K562 (cell line): ENCODE data around the gene CHN2. TPM values are rescaled to one million over a fixed set of nuclear protein-coding genes. Genes with fewer than 3 reads are reported as not detected.

Experiments used
- ATAC-seq: fragments of 200-7000 bp; cut with Tn5 transposase; 3 replicates; pipeline ENCODE4 v1.9.1; 2020; ENCODE audit warnings: moderate library complexity
- BruUV-seq: library from RNA; stranded (reverse); fragments of 400-500 nt; replicated peaks from 2 replicates; lab custom pipeline; 2021; lab: Mats Ljungman, UMichigan
- CTCF ChIA-PET: fragments of 300-600 bp; formaldehyde crosslinking; extraction: SDS; loops from one replicate; lab custom pipeline; 2021; ENCODE audit warnings: low intra/inter-chr PET ratio; lab: Yijun Ruan, JAX
- POLR2A ChIA-PET: fragments of 300-600, 350-650 bp; sonication (Branson Sonifier 250); formaldehyde crosslinking; extraction: SDS; loops from one replicate; lab custom pipeline; 2021; ENCODE audit warnings: antibody characterized with exemption, inconsistent platforms; lab: Yijun Ruan, JAX
- DNase-seq, 4 experiments: peaks; one replicate each; pipeline versions ENCODE4 v3.0.0 to v3.0.0-alpha.2; 2011 to 2018; ENCODE audit warnings: low spot score in 3 of 4, mixed read lengths in 3 of 4; ENCODE audit errors: extremely low read depth in 1 of 4
- FAIRE-seq: peaks from 2 replicates; lab custom pipeline; 2011; peaks lifted over from hg19 to GRCh38; lab: Jason Lieb, UNC
- H2AFZ ChIP-seq: 2 replicates; pipeline ENCODE4 v1.6.0; 2011; ENCODE audit warnings: low read depth, low read length, control low read depth, inconsistent platforms
- H3K27ac ChIP-seq: fragments of 200-600 bp; 3 replicates; pipeline ENCODE4 v1.8.0; 2011; ENCODE audit warnings: low read depth, mild to moderate bottlenecking, control low read depth, inconsistent platforms, low read length, moderate library complexity, mixed read lengths; ENCODE audit errors: extremely low read depth
- H3K27me3 ChIP-seq, 2 experiments: fragments of 300-600 bp in 1 of 2; 2 replicates in 1 of 2; 3 replicates in 1 of 2; pipeline versions ENCODE4 v1.6.0 to v1.8.0; 2011; ENCODE audit warnings: inconsistent platforms in 2 of 2, low read length in 2 of 2, mild to moderate bottlenecking in 1 of 2, mixed read lengths in 1 of 2, moderate library complexity in 1 of 2; ENCODE audit not compliant: control insufficient read depth in 2 of 2, insufficient read depth in 2 of 2
- H3K36me3 ChIP-seq: fragments of 300-600 bp; 3 replicates; pipeline ENCODE4 v1.8.0; 2011; ENCODE audit warnings: mild to moderate bottlenecking, low read length, inconsistent platforms; ENCODE audit not compliant: control insufficient read depth, insufficient read depth
- H3K4me1 ChIP-seq, 2 experiments: fragments of 200-600 bp in 1 of 2; replicated peaks in 1 of 2; 2 replicates in 1 of 2; 3 replicates in 1 of 2; pipeline versions ENCODE4 v1.5.1 to v1.8.0; 2011; ENCODE audit warnings: inconsistent platforms in 2 of 2, low read length in 2 of 2, mild to moderate bottlenecking in 1 of 2, mixed read lengths in 1 of 2, moderate library complexity in 1 of 2; ENCODE audit not compliant: control insufficient read depth in 2 of 2, insufficient read depth in 2 of 2
- H3K4me2 ChIP-seq: 2 replicates; pipeline ENCODE4 v1.6.1; 2011; ENCODE audit warnings: low read length, control low read depth, inconsistent platforms, mixed read lengths; ENCODE audit not compliant: insufficient read depth
- H3K4me3 ChIP-seq: fragments of 200-600 bp; sonication (generic), shearing (Covaris generic); 2 replicates; pipeline ENCODE4 v1.5.1; 2016; ENCODE audit warnings: control low read depth, inconsistent platforms
- H3K79me2 ChIP-seq: fragments of 200-600 bp; 3 replicates; pipeline ENCODE4 v1.8.0; 2011; ENCODE audit warnings: low read length, inconsistent platforms; ENCODE audit not compliant: control insufficient read depth, insufficient read depth
- H3K9ac ChIP-seq, 2 experiments: 2 replicates each; pipeline versions ENCODE4 v1.6.0 to v1.6.1; 2011; ENCODE audit warnings: low read depth in 2 of 2, low read length in 2 of 2, control low read depth in 1 of 2, inconsistent platforms in 1 of 2, mild to moderate bottlenecking in 1 of 2, mixed read lengths in 1 of 2; ENCODE audit not compliant: insufficient read depth in 1 of 2
- H3K9me1 ChIP-seq: one replicate; pipeline ENCODE4 v1.6.0; 2011; ENCODE audit warnings: inconsistent platforms, mild to moderate bottlenecking, low read length, moderate library complexity; ENCODE audit not compliant: control insufficient read depth, insufficient read depth
- H3K9me3 ChIP-seq: replicated peaks from 2 replicates; pipeline ENCODE4 v1.5.1; 2011; ENCODE audit warnings: low read depth, low read length, inconsistent platforms; ENCODE audit not compliant: control insufficient read depth, insufficient read depth
- H4K20me1 ChIP-seq: replicated peaks from 2 replicates; pipeline ENCODE4 v1.6.1; 2011; ENCODE audit warnings: low read length, inconsistent platforms, mixed read lengths; ENCODE audit not compliant: control insufficient read depth, insufficient read depth
- ESRRB ChIP-seq: fragments of 250-450 bp; sonication (Bioruptor Pico); IDR thresholded peaks from 2 replicates; pipeline ENCODE4 v1.5.0; 2020; ENCODE audit warnings: mild to moderate bottlenecking, moderate library complexity, borderline replicate concordance
- FOXP1 ChIP-seq: sonication (generic); formaldehyde crosslinking; IDR thresholded peaks from 2 replicates; pipeline ENCODE4 v1.8.0; 2022; ENCODE audit warnings: mild to moderate bottlenecking, missing genetic modification reagents
- HDAC8 ChIP-seq: fragments of 450-650 bp; IDR thresholded peaks from 2 replicates; pipeline ENCODE4 v1.6.1; 2016; ENCODE audit warnings: mild to moderate bottlenecking, missing genetic modification characterization, moderate library complexity, missing compliant biosample characterization
- POLR3A ChIP-seq: IDR thresholded peaks from 2 replicates; pipeline ENCODE4 v1.6.1; 2011; ENCODE audit warnings: borderline replicate concordance, mild to moderate bottlenecking, moderate library complexity; ENCODE audit not compliant: insufficient read length, insufficient read depth; ENCODE audit errors: extremely low read depth
- RBM39 ChIP-seq: fragments of 200-400 bp; formaldehyde crosslinking; optimal IDR thresholded peaks from 2 replicates; pipeline ENCODE3; 2018; ENCODE audit warnings: low read depth, low read length
- RUNX1 ChIP-seq: sonication (generic); IDR thresholded peaks from 2 replicates; pipeline ENCODE4 v1.6.1; 2016; ENCODE audit warnings: antibody characterized with exemption, low read depth
- SMARCE1 ChIP-seq: fragments of 450-650 bp; IDR thresholded peaks from 2 replicates; pipeline ENCODE4 v1.7.1; 2016; ENCODE audit warnings: mild to moderate bottlenecking
- TEAD1 ChIP-seq, 2 experiments: fragments of 450-650 bp in 1 of 2; sonication (generic) in 1 of 2; formaldehyde crosslinking; IDR thresholded peaks; 2 replicates each; pipeline versions ENCODE4 v1.4.0 to v1.8.0; 2020 to 2022; ENCODE audit warnings: mild to moderate bottlenecking in 2 of 2, missing genetic modification reagents in 1 of 2
- ZNF12 ChIP-seq: sonication (generic); formaldehyde crosslinking; IDR thresholded peaks from 2 replicates; pipeline ENCODE4 v1.4.0; 2020; ENCODE audit warnings: mild to moderate bottlenecking, missing genetic modification reagents
- WGBS: fragments of 100-300 bp; shearing (Covaris generic); methylation state at CpG from one replicate; pipeline ENCODE4 v1.1.6; 2016; ENCODE audit warnings: low coverage, mixed read lengths; ENCODE audit not compliant: insufficient coverage; ENCODE audit errors: missing lambda C conversion rate; 5-methylcytosine and 5-hydroxymethylcytosine counted together
- in situ Hi-C: fragments of 300-500 bp; cut with MboI; formaldehyde crosslinking; loops from 4 replicates; pipeline ENCODE4 v1.15.0; 2018; ENCODE audit warnings: inconsistent platforms, mixed read lengths
- intact Hi-C: fragments of 100-400 bp; cut with micrococcal nuclease; formaldehyde crosslinking; loops from 2 replicates; pipeline ENCODE4 v1.14.2; 2022
- polyA plus RNA-seq, 8 experiments: library from polyadenylated mRNA; depleted of rRNA in 4 of 8; stranded (reverse) in 5 of 8; unstranded in 3 of 8; fragments of >200 nt; fragmentation: Nextera tagmentation in 2 of 8; fragmentation: Illumina TruSeq in 1 of 8; extraction: Ambion mirVana in 2 of 8; extraction: Trizol in 1 of 8; gene quantifications; 2 replicates each; pipeline versions ENCODE4 v1.2.1 to v1.2.3, GENCODE V29; 2011 to 2014; ENCODE audit warnings: inconsistent platforms in 1 of 8, missing spikeins in 1 of 8
- total RNA-seq, 7 experiments: library from RNA; depleted of rRNA in 6 of 7; stranded (reverse); fragments of >200 nt in 6 of 7; fragmentation: Illumina TruSeq in 2 of 7; extraction: Trizol in 2 of 7; gene quantifications; 2 replicates each; pipeline versions ENCODE4 v1.2.1 to v1.2.3, GENCODE V29; 2011 to 2021; ENCODE audit warnings: low replicate concordance in 1 of 7
- TF ChIP-seq, protein P1 (sequence below), 2 experiments: IDR thresholded peaks; 2 replicates each; pipeline ENCODE4 v1.6.1; 2011; ENCODE audit warnings: borderline replicate concordance in 1 of 2, control low read depth in 1 of 2, low read depth in 1 of 2, low read length in 1 of 2, mild to moderate bottlenecking in 1 of 2, mixed read lengths in 1 of 2, moderate library complexity in 1 of 2; ENCODE audit not compliant: insufficient read depth in 1 of 2, insufficient read length in 1 of 2, poor library complexity in 1 of 2, severe bottlenecking in 1 of 2; ENCODE audit errors: extremely low read depth in 1 of 2

Gene CHN2
- total and polyA plus RNA-seq, 9 of the 15 experiments (the other 6 are each of a cell fraction or from before 2014, with no cell fraction given): 0.12 to 2.1 (median 0.31) TPM; not detected in 1

DNA sequence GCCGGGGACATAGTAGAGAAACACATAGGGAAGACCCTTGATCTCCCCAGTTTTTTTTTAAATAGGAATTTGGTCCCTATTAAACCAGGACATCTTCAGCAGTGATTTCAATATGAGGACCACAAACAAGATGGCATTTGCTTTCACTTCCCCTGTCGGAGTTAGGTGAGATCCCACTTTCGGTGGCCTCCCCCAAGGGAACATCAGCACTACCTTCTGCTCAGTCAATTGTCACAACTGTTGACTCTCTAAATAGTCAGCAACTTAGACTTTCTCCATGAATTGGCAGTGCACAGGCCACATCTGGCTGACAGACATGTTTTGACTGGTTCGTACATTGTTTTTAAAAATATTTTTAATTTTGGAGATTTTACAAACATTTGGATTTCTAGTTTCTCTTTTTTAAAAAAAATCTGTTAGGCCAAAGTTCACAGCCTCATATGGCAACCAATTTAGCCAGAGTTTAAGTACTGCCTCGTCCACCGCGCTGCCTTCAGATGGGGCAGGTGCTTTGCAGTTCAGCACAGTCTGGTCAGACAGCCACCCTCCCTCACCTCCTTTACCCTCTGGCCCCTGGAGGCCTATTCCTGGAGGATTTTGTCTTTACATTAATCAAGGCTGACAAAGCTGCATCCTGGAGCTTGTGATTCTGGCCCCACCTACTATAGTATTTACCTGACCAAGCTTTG lies 229.9 kb downstream of the CHN2 start (continued):
- TF ChIP-seq POLR3A (no peak), ESRRB (CRISPR knock-in tag) (no peak)
- TF ChIP-seq, protein P1, sequence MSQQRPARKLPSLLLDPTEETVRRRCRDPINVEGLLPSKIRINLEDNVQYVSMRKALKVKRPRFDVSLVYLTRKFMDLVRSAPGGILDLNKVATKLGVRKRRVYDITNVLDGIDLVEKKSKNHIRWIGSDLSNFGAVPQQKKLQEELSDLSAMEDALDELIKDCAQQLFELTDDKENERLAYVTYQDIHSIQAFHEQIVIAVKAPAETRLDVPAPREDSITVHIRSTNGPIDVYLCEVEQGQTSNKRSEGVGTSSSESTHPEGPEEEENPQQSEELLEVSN (IDR thresholded peaks at IDR 0.05; ENCODE audit: borderline replicate concordance in 1 of 2, extremely low read depth in 1 of 2, insufficient read depth in 1 of 2, insufficient read length in 1 of 2, low read depth in 1 of 2, low read length in 1 of 2, poor library complexity in 1 of 2, severe bottlenecking in 1 of 2): no peak
- TF ChIP-seq, all 486 proteins: peak for 0

DNA sequence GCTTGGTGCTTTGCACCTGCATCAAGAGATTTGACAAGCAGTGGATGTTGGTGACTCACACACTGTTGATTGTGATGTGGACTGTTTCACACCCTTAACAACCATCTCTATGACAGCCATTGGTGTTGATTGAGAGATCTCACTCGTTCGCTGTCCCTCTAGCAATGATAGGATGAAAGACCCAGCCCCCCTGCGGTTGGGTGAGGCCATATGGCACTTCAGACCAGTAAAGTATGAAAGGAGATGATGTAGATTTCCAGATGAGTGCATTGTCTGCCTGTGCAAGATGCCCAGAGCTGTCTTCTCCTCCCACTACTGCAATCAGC lies 230.4 kb downstream of the CHN2 start:
- 0% methylated on average over 3 of the region's 3 CpGs for WGBS
- H3K4me3 ChIP-seq: no peak overlapping the region
- CTCF ChIA-PET: no interaction called here
- no peak overlapping the region for H3K9ac ChIP-seq
- TF ChIP-seq RUNX1: no peak
- TF ChIP-seq RBM39: no peak
- no peak for TF ChIP-seq SMARCE1
- no peak for TF ChIP-seq FOXP1 (CRISPR knock-in tag)
- no peak for TF ChIP-seq HDAC8
- no peak for TF ChIP-seq ZNF12 (CRISPR knock-in tag)
- TF ChIP-seq TEAD1 (CRISPR knock-in tag; IDR thresholded peaks at IDR 0.05): no peak
- FAIRE-seq (no peak), ATAC-seq (no peak), DNase-seq (no peak)
- no TSS peak for BruUV-seq
- H3K27ac ChIP-seq: no peak overlapping the region
- intact Hi-C loops (no loop called here), in situ Hi-C loops (no loop called here)
- H3K4me1 ChIP-seq: no peaks in the 10 kb centered on the region
- no peaks in the 10 kb centered on the region for H3K36me3 ChIP-seq
- no peaks in the 10 kb centered on the region for H3K9me1 ChIP-seq
- H3K79me2 ChIP-seq: no peaks in the 10 kb centered on the region
- peaks cover 4 to 11% of the 10 kb centered on the region in 2 experiments; a peak in 3 of 5 replicates for H3K27me3 ChIP-seq
- no peak overlapping the region for H2AFZ ChIP-seq
- H4K20me1 ChIP-seq: no peaks in the 10 kb centered on the region
- POLR2A ChIA-PET: interaction anchor here (1.0 kb wide), 1 partner anchor 10 kb away, joined by 3 read pairs; no protein-coding TSS in a partner anchor
- H3K9me3 ChIP-seq: no peaks in the 10 kb centered on the region
- H3K4me2 ChIP-seq: no peak overlapping the region
